Spleen (tissue), 11 donors: ENCODE data around the gene MAN1B1. TPM values are rescaled to one million over a fixed set of nuclear protein-coding genes. Genes with fewer than 3 reads are reported as not detected.

ENCODE experiments used
- DNase-seq: peaks from one replicate; pipeline ENCODE4 v3.0.0-alpha.2; 2020
- H3K27ac ChIP-seq, 8 donors: fragments of 200-600 bp; sonication (generic) in 7 of 8; 1 replicate in 4 of 8; 2 replicates in 4 of 8; pipeline versions ENCODE4 v1.5.0 to v1.8.0; 2016 to 2021; ENCODE audit warnings: inconsistent platforms in 4 of 8, mild to moderate bottlenecking in 4 of 8, moderate library complexity in 1 of 8
- H3K27me3 ChIP-seq, 7 donors: fragments of 200-600 bp; sonication (generic) in 6 of 7; replicated peaks in 1 of 7; 1 replicate in 4 of 7; 2 replicates in 3 of 7; pipeline versions ENCODE4 v1.5.0 to v1.8.0; 2016 to 2021; ENCODE audit warnings: inconsistent platforms in 3 of 7, mild to moderate bottlenecking in 1 of 7
- H3K36me3 ChIP-seq, 6 donors: fragments of 200-600 bp; sonication (generic) in 5 of 6; 1 replicate in 4 of 6; 2 replicates in 2 of 6; pipeline versions ENCODE4 v1.5.0 to v1.8.0; 2016 to 2021; ENCODE audit warnings: inconsistent platforms in 2 of 6
- H3K4me1 ChIP-seq, 6 donors: fragments of 200-600 bp; sonication (generic) in 5 of 6; 1 replicate in 3 of 6; 2 replicates in 3 of 6; pipeline versions ENCODE4 v1.5.0 to v1.8.0; 2016 to 2021; ENCODE audit warnings: inconsistent platforms in 3 of 6
- H3K4me3 ChIP-seq, 8 donors: fragments of 200-600 bp; sonication (generic) in 7 of 8; 1 replicate in 4 of 8; 2 replicates in 4 of 8; pipeline versions ENCODE4 v1.5.0 to v1.8.0; 2016 to 2021; ENCODE audit warnings: inconsistent platforms in 4 of 8, mild to moderate bottlenecking in 4 of 8, moderate library complexity in 2 of 8
- H3K9me3 ChIP-seq, 8 donors: fragments of 200-600 bp; sonication (generic) in 7 of 8; 1 replicate in 4 of 8; 2 replicates in 4 of 8; pipeline versions ENCODE4 v1.5.0 to v1.8.0; 2016 to 2021; ENCODE audit warnings: inconsistent platforms in 4 of 8
- POLR2A ChIP-seq, 3 donors: fragments of 450-650 bp; IDR thresholded peaks; one replicate each; pipeline ENCODE4 v1.5.1; 2017; ENCODE audit warnings: antibody characterized with exemption in 3 of 3, mild to moderate bottlenecking in 1 of 3
- POLR2AphosphoS5 ChIP-seq, 3 donors: sonication (generic); formaldehyde crosslinking; IDR thresholded peaks; one replicate each; pipeline ENCODE4 v1.5.1; 2017; ENCODE audit warnings: antibody characterized with exemption in 3 of 3
- WGBS, 5 donors: extraction: QIAGEN DNeasy Blood & Tissue Kit in 3 of 5; methylation state at CpG; one replicate each; pipeline versions ENCODE4 v1.1.5 to v1.1.7; 2013 to 2018; 5-methylcytosine and 5-hydroxymethylcytosine counted together
- intact Hi-C: fragments of 100-400 bp; cut with DNase I; formaldehyde crosslinking; loops from one replicate; pipeline ENCODE4 v1.15.0; 2023; ENCODE audit warnings: low total_unique reads
- polyA plus RNA-seq, 3 donors: library from polyadenylated mRNA; stranded (reverse); fragments of 200-250 nt; gene quantifications; one replicate each; pipeline ENCODE4 v1.2.1, GENCODE V29; 2013
- total RNA-seq, 7 donors: library from RNA; depleted of rRNA in 3 of 7; stranded (reverse); fragments of >200 nt in 3 of 7; fragmentation: NEBNext Ultra II Directional in 4 of 7; extraction: Animal tissue kit (Norgen Biotek cat#: 25700) in 4 of 7; gene quantifications; one replicate each; pipeline versions ENCODE4 v1.1.0 to v1.2.1, GENCODE V29; 2016 to 2021
- TF ChIP-seq, protein P1 (sequence below), 11 experiments: fragments of 200-600 bp in 7 of 11; fragments of 450-650 bp in 4 of 11; sonication (generic) in 4 of 11; IDR thresholded peaks in 8 of 11; conservative IDR thresholded peaks in 3 of 11; 1 replicate in 7 of 11; 2 replicates in 4 of 11; pipeline versions ENCODE4 v1.4.0 to v1.8.0; 2016 to 2021; ENCODE audit warnings: antibody characterized with exemption in 11 of 11, inconsistent platforms in 4 of 11, mild to moderate bottlenecking in 1 of 11
- donor health status: healthy with polysubstance abuse.
- donor health status: DM: no; HTN: no; CAD: no; lungs with moderate emphysema.
- donor health status: DM: no; HTN: no; CAD: no.
- donor health status: Bipolar disorder and iron deficiency.
- donor health status: healthy.
- donor health status: DM: no; HTN: no; CAD: no.
- donor health status: DM: yes; HTN: yes; CAD: no.

The MAN1B1 gene
- total and polyA plus RNA-seq, 10 donors: 43.2 to 112 (median 52.8) TPM

DNA sequence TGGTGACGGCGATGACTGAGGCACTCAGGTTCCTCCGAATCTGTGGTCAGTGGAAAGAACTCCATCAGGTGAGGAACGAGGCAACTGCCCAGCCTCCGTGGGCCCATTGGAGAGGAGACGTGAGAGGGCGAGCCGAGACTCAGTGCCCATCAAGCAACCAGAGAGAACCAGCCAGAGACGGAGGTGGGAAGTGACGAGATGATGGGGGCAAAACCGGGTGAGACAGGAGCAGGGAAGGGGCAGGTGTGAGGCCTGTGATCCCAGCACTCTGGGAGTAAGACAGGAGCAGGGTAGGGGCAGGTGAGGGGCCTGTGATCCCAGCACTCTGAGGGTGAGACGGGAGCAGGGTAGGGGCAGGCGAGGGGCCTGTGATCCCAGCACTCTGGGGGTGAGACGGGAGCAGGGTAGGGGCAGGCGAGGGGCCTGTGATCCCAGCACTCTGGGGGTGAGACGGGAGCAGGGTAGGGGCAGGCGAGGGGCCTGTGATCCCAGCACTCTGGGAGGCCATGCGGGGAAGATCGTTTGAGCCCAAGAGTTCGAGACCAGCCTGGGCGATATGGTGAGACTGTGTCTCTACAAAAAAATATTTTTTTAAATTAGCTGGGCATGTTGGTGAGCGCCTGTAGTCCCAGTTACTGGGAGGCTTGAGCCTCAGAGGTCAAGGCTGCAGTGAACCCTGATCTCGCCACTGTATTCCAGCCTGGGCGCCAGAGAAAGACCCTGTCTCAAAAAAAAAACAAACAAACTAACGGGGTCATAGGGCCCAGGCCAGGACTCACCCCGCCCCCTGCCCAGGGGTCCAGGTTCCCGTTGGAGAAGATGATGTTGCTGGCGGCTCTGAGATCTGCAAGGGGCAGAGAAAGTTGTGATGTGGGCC is 24.4 kb downstream of the MAN1B1 start:
- no peaks in the 10 kb centered on the region for H3K9me3 ChIP-seq
- no peak overlapping the region for H3K27ac ChIP-seq
- H3K4me1 ChIP-seq: peaks cover 8 to 32% (median 20%) of the 10 kb centered on the region in 6 donors
- intact Hi-C loops: no loop called here
- TF ChIP-seq, protein P1, sequence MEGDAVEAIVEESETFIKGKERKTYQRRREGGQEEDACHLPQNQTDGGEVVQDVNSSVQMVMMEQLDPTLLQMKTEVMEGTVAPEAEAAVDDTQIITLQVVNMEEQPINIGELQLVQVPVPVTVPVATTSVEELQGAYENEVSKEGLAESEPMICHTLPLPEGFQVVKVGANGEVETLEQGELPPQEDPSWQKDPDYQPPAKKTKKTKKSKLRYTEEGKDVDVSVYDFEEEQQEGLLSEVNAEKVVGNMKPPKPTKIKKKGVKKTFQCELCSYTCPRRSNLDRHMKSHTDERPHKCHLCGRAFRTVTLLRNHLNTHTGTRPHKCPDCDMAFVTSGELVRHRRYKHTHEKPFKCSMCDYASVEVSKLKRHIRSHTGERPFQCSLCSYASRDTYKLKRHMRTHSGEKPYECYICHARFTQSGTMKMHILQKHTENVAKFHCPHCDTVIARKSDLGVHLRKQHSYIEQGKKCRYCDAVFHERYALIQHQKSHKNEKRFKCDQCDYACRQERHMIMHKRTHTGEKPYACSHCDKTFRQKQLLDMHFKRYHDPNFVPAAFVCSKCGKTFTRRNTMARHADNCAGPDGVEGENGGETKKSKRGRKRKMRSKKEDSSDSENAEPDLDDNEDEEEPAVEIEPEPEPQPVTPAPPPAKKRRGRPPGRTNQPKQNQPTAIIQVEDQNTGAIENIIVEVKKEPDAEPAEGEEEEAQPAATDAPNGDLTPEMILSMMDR (IDR thresholded peaks at IDR 0.05 in 8 of 11, conservative IDR thresholded peaks at IDR 0.05 in 3 of 11): no peak
- TF ChIP-seq POLR2A (IDR thresholded peaks at IDR 0.05) (no peak), POLR2AphosphoS5 (IDR thresholded peaks at IDR 0.05) (peak in 1 of 3 donors; percentile 0)
- 88 to 93% (median 90%) methylated on average over 26 to 28 of the region's 28 CpGs for WGBS, 5 donors
- H3K4me3 ChIP-seq: no peak overlapping the region
- H3K36me3 ChIP-seq: peaks cover 0 to 73% (median 64%) of the 10 kb centered on the region in 6 donors
- no peak for DNase-seq
- no peaks in the 10 kb centered on the region for H3K27me3 ChIP-seq

DNA sequence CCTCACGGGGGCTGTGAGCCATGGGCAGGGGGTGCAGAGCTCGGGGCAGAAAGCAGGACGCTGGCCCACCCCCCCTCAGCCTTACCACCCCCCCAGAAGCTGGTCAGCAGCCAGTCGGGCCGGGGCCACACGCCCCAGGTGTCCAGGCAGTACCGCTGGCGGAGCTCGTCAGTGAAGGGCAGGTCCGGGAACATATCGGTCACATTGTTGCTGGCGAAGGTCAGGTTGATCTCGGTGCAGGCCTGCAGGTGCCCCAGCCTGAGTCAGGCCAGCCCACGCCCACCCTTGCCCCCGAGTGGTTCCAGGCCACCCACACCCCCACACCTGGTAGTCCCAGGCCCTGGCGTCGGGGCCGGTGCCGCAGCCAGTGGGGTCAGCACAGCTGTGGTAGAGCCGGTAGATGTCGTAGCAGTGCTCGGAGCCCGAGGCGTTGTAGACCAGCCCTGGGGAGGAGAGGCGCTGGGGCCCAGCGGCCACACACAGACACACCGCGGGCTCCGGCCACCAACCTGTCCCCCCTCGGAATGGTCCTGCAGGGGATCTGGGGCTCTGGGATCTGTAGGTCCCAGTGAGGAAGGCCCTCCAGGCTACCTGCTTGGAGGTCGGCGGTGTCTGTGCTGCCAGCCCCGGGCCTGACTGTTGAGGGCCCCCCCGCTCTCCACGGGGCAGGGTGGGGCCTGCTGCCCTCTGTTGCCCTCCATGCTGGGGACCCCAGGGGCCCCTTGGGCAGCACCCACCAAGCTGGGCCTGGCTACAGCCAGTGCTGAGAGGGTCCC is 25.2 kb downstream of the MAN1B1 start:
- no peak for DNase-seq
- peaks cover 0 to 65% (median 55%) of the 10 kb centered on the region in 6 donors for H3K36me3 ChIP-seq
- H3K9me3 ChIP-seq: no peaks in the 10 kb centered on the region
- H3K27me3 ChIP-seq: no peaks in the 10 kb centered on the region
- 91 to 94% (median 92%) methylated on average over 16 to 35 of the region's 35 CpGs for WGBS, 5 donors
- H3K27ac ChIP-seq: no peak overlapping the region
- H3K4me3 ChIP-seq: no peak overlapping the region
- H3K4me1 ChIP-seq: peaks cover 8 to 32% (median 20%) of the 10 kb centered on the region in 6 donors
- peak in 1 of 3 donors; percentile 4 for TF ChIP-seq POLR2AphosphoS5 (IDR thresholded peaks at IDR 0.05)
- TF ChIP-seq, protein P1 (IDR thresholded peaks at IDR 0.05 in 8 of 11, conservative IDR thresholded peaks at IDR 0.05 in 3 of 11): no peak
- intact Hi-C loops: no loop called here

DNA sequence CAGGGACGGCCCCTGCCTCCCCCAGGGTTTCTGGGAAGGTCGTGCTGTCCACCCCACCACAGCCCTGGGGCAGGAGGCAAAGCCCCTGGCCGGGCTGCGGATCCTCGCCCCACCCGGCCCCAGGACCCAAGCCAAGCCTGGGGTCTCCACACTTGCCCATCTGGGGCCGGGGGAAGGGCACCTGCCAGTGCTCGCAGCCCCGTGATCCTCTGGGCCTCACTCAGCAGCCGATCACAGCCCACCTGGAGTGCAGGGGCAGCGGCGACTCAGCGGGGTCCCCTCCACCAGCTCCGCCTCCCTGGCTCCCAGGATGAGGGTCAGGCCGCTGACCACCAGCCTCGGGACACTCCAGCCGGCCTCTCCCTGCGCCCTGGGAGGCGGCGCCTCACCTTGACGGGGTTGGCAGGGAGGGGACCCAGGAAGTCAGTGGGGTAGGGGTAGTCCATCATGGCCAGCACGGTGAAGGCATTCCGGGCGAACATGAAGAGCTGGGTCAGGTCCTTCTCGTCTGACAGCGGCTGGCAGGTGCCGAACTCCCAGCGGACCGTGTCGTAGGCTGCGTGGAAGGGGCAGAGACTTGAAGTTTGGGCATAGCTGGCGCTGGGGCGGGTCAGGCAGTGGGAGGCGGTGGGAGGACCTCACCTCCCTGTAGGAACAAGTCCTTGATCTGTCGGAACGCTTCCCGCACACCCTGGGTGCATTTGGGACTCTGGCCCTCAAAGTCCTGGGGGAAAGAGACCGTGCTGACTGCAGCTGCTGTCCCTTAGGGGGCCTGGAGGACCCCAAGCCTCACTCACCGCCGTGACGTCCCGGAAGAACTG is 26.0 kb downstream of the MAN1B1 start:
- peak overlapping the region in 2 of 8 donors; percentile 79 to 94 for H3K4me3 ChIP-seq
- 95 to 97% (median 96%) methylated on average over 11 to 42 of the region's 42 CpGs for WGBS, 5 donors
- no peaks in the 10 kb centered on the region for H3K27me3 ChIP-seq
- H3K4me1 ChIP-seq: peaks cover 8 to 32% (median 20%) of the 10 kb centered on the region in 6 donors
- no peaks in the 10 kb centered on the region for H3K9me3 ChIP-seq
- DNase-seq: no peak
- TF ChIP-seq POLR2A (IDR thresholded peaks at IDR 0.05) (no peak), POLR2AphosphoS5 (IDR thresholded peaks at IDR 0.05) (no peak)
- TF ChIP-seq, protein P1 (IDR thresholded peaks at IDR 0.05 in 8 of 11, conservative IDR thresholded peaks at IDR 0.05 in 3 of 11): no peak
- intact Hi-C loops: no loop called here
- no peak overlapping the region for H3K27ac ChIP-seq
- peaks cover 0 to 57% (median 47%) of the 10 kb centered on the region in 6 donors for H3K36me3 ChIP-seq
